Breast epithelium (tissue), 3 donors: ENCODE data around the gene SLC43A1.

Experiments used
- CTCF ChIP-seq, 3 donors: fragments of 450-650 bp; IDR thresholded peaks; one replicate each; pipeline ENCODE4 v1.5.1; 2016 to 2017; ENCODE audit warnings: antibody characterized with exemption in 3 of 3, mild to moderate bottlenecking in 3 of 3, moderate library complexity in 3 of 3
- POLR2A ChIP-seq: fragments of 450-650 bp; IDR thresholded peaks from one replicate; pipeline ENCODE4 v1.6.1; 2016; ENCODE audit warnings: antibody characterized with exemption, mild to moderate bottlenecking, moderate library complexity
- POLR2AphosphoS5 ChIP-seq, 3 donors: sonication (generic); formaldehyde crosslinking; IDR thresholded peaks; one replicate each; pipeline ENCODE4 v1.6.1; 2017; ENCODE audit warnings: antibody characterized with exemption in 3 of 3

DNA sequence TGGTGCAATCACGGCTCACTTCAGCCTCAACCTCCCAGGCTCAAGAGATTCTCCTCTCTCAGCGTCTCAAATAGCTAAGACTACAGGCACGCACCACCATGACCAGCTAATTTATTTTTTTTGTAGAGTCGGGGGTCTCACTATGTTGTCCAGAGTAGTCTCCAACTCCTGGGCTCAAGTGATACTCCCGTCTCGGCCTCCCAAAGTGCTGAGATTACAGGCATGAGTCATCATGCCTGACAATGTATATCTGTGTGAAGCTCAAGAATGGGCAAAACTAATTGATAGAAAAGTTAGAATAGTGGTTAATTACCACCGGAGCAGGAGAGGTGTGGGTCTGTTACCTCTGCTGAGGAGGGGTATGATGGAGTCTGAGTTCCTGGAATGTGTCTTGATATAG lies 79.5 kb downstream of the SLC43A1 start:
- TF ChIP-seq POLR2A: no peak
- no peak for TF ChIP-seq POLR2AphosphoS5 (IDR thresholded peaks at IDR 0.05)
- no peak for TF ChIP-seq CTCF (IDR thresholded peaks at IDR 0.05)
